Fibroblast of skin of left biceps (primary cell): ENCODE measurements around the gene GXYLT2.
A peak's percentile ranks its signal among the peaks of the same experiment; 100 is the strongest.

ENCODE experiments used
- DNase-seq, 2 experiments: peaks; one replicate each; pipeline ENCODE4 v3.0.0-alpha.2; 2013; ENCODE audit warnings: low read depth in 2 of 2

The GXYLT2 gene

GRCh38 chr3:72932416-72932815, 44.6 kb downstream of the GXYLT2 start:
- no peak for DNase-seq

- DNase-seq = peak; percentile 94 to 96
Measured at GRCh38 chr3:72938471-72939265, 50.8 kb downstream of the GXYLT2 start.

- no peak for DNase-seq
Measured at GRCh38 chr3:72941245-72941644, 53.4 kb downstream of the GXYLT2 start.

- no peak for DNase-seq
Measured at GRCh38 chr3:72942427-72942826, 54.6 kb downstream of the GXYLT2 start.

- DNase-seq = no peak
Measured at GRCh38 chr3:72944696-72945095, 56.9 kb downstream of the GXYLT2 start.

- no peak for DNase-seq
Measured at GRCh38 chr3:72947715-72948490, 60.1 kb downstream of the GXYLT2 start.

GRCh38 chr3:72949016-72949415, 61.2 kb downstream of the GXYLT2 start:
- no peak for DNase-seq

GRCh38 chr3:72950372-72950771, 62.5 kb downstream of the GXYLT2 start:
- DNase-seq = no peak

- no peak for DNase-seq
Measured at GRCh38 chr3:72950801-72951200, 63.0 kb downstream of the GXYLT2 start.

GRCh38 chr3:72951259-72951722, 63.4 kb downstream of the GXYLT2 start:
- no peak for DNase-seq

GRCh38 chr3:72953325-72953956, 65.6 kb downstream of the GXYLT2 start:
- no peak for DNase-seq

- DNase-seq = no peak
Measured at GRCh38 chr3:72957297-72957696, 69.5 kb downstream of the GXYLT2 start.

GRCh38 chr3:72959336-72959735, 71.5 kb downstream of the GXYLT2 start:
- no peak for DNase-seq

GRCh38 chr3:72960812-72961518, 73.1 kb downstream of the GXYLT2 start:
- DNase-seq = no peak

- no peak for DNase-seq
Measured at GRCh38 chr3:72961752-72962151, 73.9 kb downstream of the GXYLT2 start.

GRCh38 chr3:72962317-72962716, 74.5 kb downstream of the GXYLT2 start:
- no peak for DNase-seq

- DNase-seq = no peak
Measured at GRCh38 chr3:72964633-72965032, 76.8 kb downstream of the GXYLT2 start.

- no peak for DNase-seq
Measured at GRCh38 chr3:72968266-72968664, 80.4 kb downstream of the GXYLT2 start.

GRCh38 chr3:72969766-72970165, 81.9 kb downstream of the GXYLT2 start:
- DNase-seq = no peak

GRCh38 chr3:72970942-72971341, 83.1 kb downstream of the GXYLT2 start:
- DNase-seq = no peak

- DNase-seq = no peak
Measured at GRCh38 chr3:72972706-72973030, 84.8 kb downstream of the GXYLT2 start.
